Measurements from ENCODE around the gene FER. TPM values are rescaled to one million over a fixed set of nuclear protein-coding genes. Genes with fewer than 3 reads are reported as not detected.

FER gene
- total RNA-seq, 1 experiment from 2014 or later = 19.4 TPM

DNA sequence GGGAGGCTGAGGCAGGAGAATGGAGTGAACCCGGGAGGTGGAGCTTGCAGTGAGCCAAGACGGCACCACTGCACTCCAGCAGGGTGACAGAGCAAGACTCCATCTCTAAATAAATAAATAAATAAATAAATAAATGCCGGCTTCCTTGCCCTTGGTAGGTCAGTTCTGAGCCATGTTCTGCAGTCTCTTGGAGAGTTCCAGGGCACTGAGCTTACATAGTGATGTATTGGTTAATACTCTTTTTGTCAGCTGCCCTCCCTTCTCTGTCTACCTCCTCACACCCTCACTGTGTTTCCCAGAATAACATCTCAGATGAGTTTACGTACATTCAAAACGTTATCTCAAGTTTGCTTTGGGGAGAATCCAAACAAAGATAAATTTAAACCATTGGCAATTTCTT, 45.2 kb upstream of the FER start:
- H3K27me3 ChIP-seq (ENCODE audit: low read length) = no peaks in the 10 kb centered on the region
- TF ChIP-seq EZH2 (IDR thresholded peaks at IDR 0.05; ENCODE audit: low read length, unreplicated experiment) (no peak), EZH2phosphoT487 (IDR thresholded peaks at IDR 0.05; ENCODE audit: borderline replicate concordance, low read length) (no peak)
- TF ChIP-seq, protein P1, sequence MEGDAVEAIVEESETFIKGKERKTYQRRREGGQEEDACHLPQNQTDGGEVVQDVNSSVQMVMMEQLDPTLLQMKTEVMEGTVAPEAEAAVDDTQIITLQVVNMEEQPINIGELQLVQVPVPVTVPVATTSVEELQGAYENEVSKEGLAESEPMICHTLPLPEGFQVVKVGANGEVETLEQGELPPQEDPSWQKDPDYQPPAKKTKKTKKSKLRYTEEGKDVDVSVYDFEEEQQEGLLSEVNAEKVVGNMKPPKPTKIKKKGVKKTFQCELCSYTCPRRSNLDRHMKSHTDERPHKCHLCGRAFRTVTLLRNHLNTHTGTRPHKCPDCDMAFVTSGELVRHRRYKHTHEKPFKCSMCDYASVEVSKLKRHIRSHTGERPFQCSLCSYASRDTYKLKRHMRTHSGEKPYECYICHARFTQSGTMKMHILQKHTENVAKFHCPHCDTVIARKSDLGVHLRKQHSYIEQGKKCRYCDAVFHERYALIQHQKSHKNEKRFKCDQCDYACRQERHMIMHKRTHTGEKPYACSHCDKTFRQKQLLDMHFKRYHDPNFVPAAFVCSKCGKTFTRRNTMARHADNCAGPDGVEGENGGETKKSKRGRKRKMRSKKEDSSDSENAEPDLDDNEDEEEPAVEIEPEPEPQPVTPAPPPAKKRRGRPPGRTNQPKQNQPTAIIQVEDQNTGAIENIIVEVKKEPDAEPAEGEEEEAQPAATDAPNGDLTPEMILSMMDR (conservative IDR thresholded peaks at IDR 0.05; ENCODE audit: low read depth, low read length) = no peak
- no peaks in the 10 kb centered on the region for H3K4me1 ChIP-seq (ENCODE audit: insufficient read depth, low read length)
- POLR2A ChIA-PET (ENCODE audit: unreplicated experiment) = no interaction called here
- DNase-seq (no peak), ATAC-seq (no peak)
- H4K20me1 ChIP-seq (ENCODE audit: low read length) = no peaks in the 10 kb centered on the region
- no peaks in the 10 kb centered on the region for H3F3A ChIP-seq (ENCODE audit: low read length, unreplicated experiment)
- no peaks in the 10 kb centered on the region for H3K36me3 ChIP-seq (ENCODE audit: low read depth, low read length)
- no peak overlapping the region for H3K4me2 ChIP-seq (ENCODE audit: low read length)
- CTCF ChIA-PET = no interaction called here
- H3K4me3 ChIP-seq (ENCODE audit: low read length) = no peak overlapping the region
- no peak overlapping the region for H2AFZ ChIP-seq (ENCODE audit: low read length)
- H3K79me2 ChIP-seq (ENCODE audit: low read length) = no peaks in the 10 kb centered on the region
- H3K9ac ChIP-seq (ENCODE audit: low read length) = no peak overlapping the region
- BruUV-seq (replicated peaks) = no TSS peak
- intact Hi-C loops (cut with micrococcal nuclease) = no loop called here
- no peaks in the 10 kb centered on the region for H3K9me3 ChIP-seq (ENCODE audit: low read length)
- H3K27ac ChIP-seq (ENCODE audit: low read length) = no peak overlapping the region
- H3K9me2 ChIP-seq (replicated peaks; ENCODE audit: low read length) = no peaks in the 10 kb centered on the region

DNA sequence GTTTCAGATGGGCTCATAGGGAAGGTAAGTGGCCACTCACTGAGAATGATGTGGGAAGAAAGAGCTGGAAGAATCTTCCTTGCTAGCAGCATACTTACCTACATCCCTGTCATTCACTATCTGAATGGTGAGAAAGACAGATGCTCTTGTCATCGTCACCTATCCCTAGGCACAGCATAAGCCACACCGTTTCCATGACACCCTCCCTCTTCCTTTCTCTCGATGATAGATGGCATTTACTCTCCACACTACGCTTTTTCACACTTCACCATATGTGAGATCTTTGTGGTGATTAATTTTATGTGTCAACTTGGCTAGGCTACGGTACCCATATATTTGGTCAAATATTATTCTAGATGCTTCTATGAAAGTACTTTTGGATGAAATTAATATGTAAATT, 44.4 kb upstream of the FER start:
- ChIA-PET POLR2A (ENCODE audit: unreplicated experiment) (no interaction called here), CTCF (no interaction called here)
- no peaks in the 10 kb centered on the region for H3K36me3 ChIP-seq (ENCODE audit: low read depth, low read length)
- H3K4me3 ChIP-seq (ENCODE audit: low read length) = no peak overlapping the region
- no peaks in the 10 kb centered on the region for H4K20me1 ChIP-seq (ENCODE audit: low read length)
- H3K9me2 ChIP-seq (replicated peaks; ENCODE audit: low read length) = no peaks in the 10 kb centered on the region
- no peaks in the 10 kb centered on the region for H3F3A ChIP-seq (ENCODE audit: low read length, unreplicated experiment)
- H3K9ac ChIP-seq (ENCODE audit: low read length) = no peak overlapping the region
- H3K9me3 ChIP-seq (ENCODE audit: low read length) = no peaks in the 10 kb centered on the region
- no peaks in the 10 kb centered on the region for H3K79me2 ChIP-seq (ENCODE audit: low read length)
- no peak for DNase-seq
- ATAC-seq = no peak
- H3K4me1 ChIP-seq (ENCODE audit: insufficient read depth, low read length) = no peaks in the 10 kb centered on the region
- BruUV-seq (replicated peaks) = no TSS peak
- intact Hi-C loops (cut with micrococcal nuclease) = no loop called here
- H3K27me3 ChIP-seq (ENCODE audit: low read length) = no peaks in the 10 kb centered on the region
- no peak overlapping the region for H2AFZ ChIP-seq (ENCODE audit: low read length)
- no peak overlapping the region for H3K27ac ChIP-seq (ENCODE audit: low read length)
- TF ChIP-seq, protein P1 (conservative IDR thresholded peaks at IDR 0.05; ENCODE audit: low read depth, low read length) = no peak
- TF ChIP-seq EZH2phosphoT487 (IDR thresholded peaks at IDR 0.05; ENCODE audit: borderline replicate concordance, low read length) = no peak
- no peak overlapping the region for H3K4me2 ChIP-seq (ENCODE audit: low read length)

DNA sequence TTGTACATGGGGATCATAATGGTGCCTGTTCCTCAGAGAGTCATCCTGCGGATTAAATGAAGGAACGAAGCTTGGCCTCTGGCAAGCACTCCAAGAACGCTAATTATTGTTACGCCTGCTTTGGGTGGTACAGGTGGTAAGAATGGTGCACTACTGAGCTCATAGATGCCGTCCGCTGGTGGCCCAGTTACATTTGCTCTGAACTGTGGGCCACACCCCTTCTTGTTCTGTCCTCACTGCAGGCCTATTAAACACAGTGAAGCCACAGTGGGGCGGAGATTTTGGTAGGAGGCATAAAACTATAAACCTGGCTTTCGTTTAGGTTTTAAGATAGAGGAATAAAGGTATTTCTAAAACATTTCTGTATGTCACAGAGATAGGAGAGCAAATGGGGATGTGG, 40.6 kb upstream of the FER start:
- ATAC-seq (no peak), DNase-seq (no peak)
- H3K79me2 ChIP-seq (ENCODE audit: low read length) = no peaks in the 10 kb centered on the region
- no peaks in the 10 kb centered on the region for H3F3A ChIP-seq (ENCODE audit: low read length, unreplicated experiment)
- no peak overlapping the region for H3K9ac ChIP-seq (ENCODE audit: low read length)
- no peak overlapping the region for H3K4me3 ChIP-seq (ENCODE audit: low read length)
- H4K20me1 ChIP-seq (ENCODE audit: low read length) = no peaks in the 10 kb centered on the region
- H3K27me3 ChIP-seq (ENCODE audit: low read length) = no peaks in the 10 kb centered on the region
- intact Hi-C loops (cut with micrococcal nuclease) = no loop called here
- H3K36me3 ChIP-seq (ENCODE audit: low read depth, low read length) = no peaks in the 10 kb centered on the region
- H2AFZ ChIP-seq (ENCODE audit: low read length) = no peak overlapping the region
- no peaks in the 10 kb centered on the region for H3K4me1 ChIP-seq (ENCODE audit: insufficient read depth, low read length)
- H3K9me2 ChIP-seq (replicated peaks; ENCODE audit: low read length) = no peaks in the 10 kb centered on the region
- no peaks in the 10 kb centered on the region for H3K9me3 ChIP-seq (ENCODE audit: low read length)
- POLR2A ChIA-PET (ENCODE audit: unreplicated experiment) = no interaction called here
- H3K27ac ChIP-seq (ENCODE audit: low read length) = no peak overlapping the region
- BruUV-seq (replicated peaks) = no TSS peak
- CTCF ChIA-PET = no interaction called here
- no peak for TF ChIP-seq EZH2phosphoT487 (IDR thresholded peaks at IDR 0.05; ENCODE audit: borderline replicate concordance, low read length)
- TF ChIP-seq EZH2 (IDR thresholded peaks at IDR 0.05; ENCODE audit: low read length, unreplicated experiment) = no peak
- TF ChIP-seq, protein P1 (conservative IDR thresholded peaks at IDR 0.05; ENCODE audit: low read depth, low read length) = no peak
- no peak overlapping the region for H3K4me2 ChIP-seq (ENCODE audit: low read length)
